ENCODE data around the gene IRGQ. TPM values are rescaled to one million over a fixed set of nuclear protein-coding genes. Genes with fewer than 3 reads are reported as not detected.
"Not testable (repeated sequence)": the region's sequence is repeated elsewhere in the genome, so short reads cannot be mapped to it uniquely, and the experiment has no call there.

Gene IRGQ, protein sequence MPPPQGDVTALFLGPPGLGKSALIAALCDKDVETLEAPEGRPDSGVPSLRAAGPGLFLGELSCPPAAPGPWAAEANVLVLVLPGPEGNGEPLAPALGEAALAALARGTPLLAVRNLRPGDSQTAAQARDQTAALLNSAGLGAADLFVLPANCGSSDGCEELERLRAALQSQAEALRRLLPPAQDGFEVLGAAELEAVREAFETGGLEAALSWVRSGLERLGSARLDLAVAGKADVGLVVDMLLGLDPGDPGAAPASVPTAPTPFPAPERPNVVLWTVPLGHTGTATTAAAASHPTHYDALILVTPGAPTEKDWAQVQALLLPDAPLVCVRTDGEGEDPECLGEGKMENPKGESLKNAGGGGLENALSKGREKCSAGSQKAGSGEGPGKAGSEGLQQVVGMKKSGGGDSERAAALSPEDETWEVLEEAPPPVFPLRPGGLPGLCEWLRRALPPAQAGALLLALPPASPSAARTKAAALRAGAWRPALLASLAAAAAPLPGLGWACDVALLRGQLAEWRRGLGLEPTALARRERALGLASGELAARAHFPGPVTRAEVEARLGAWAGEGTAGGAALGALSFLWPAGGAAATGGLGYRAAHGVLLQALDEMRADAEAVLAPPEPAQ
- 21.7 TPM for total RNA-seq
- long read RNA-seq, full-length matches to known transcripts = 4 of 4 reads
- long read RNA-seq, partial matches to known transcripts = 0 of 4 reads
- long read RNA-seq, other reads (novel, unspliced or antisense) = 0 of 4 reads

DNA sequence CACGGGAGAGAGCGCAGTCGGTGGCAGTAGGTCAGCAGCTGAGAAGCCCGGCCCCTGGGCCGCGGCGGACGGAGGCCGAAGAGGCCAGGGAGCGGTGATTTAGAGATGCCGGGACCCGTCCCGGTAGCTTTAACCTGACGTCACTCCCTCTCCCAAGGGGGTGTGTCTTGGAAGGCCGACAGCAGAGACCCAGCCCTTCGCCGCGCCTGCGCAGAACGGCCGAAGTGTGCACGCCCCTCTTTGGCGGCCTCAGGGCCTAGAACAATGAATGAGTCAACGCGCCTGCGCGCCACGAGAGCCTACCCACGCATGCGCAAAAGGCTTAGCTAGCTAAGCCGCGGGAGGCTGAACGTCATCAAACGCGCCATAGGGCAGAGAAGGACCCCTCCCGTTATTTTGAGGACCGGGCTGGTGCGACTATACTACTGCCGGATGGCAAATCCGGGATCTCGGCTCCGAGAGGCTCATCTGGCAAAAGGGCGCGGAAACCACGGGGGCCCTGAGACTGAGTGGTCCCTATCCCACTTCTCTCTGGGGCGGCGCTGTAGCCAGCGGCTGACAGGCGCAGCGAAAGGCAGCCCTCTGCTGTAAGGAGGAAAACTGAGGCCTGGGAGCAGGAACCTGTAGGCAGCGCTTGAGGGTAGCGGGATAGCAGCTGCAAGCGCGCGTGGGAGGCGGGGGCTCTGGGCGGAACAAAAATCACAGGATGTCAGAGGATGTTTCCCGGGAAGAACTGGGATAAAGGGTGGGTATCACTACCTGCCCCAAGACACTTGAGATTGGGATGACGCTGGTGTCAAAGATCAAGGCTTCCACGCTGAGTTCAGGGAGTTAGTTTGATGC, at the start of gene IRGQ, which contains the start of gene ZNF576:
Gene IRGQ, minus strand, starts transcription at position 136 of the 843 bp plus-strand sequence. CDS start 796 bp downstream, outside the sequence.
Gene ZNF576, plus strand, starts transcription at position 597 of the 843 bp plus-strand sequence. CDS start 514 bp downstream, outside the sequence.
- DNase-seq (ENCODE audit: low spot score) = peak; percentile 100

DNA sequence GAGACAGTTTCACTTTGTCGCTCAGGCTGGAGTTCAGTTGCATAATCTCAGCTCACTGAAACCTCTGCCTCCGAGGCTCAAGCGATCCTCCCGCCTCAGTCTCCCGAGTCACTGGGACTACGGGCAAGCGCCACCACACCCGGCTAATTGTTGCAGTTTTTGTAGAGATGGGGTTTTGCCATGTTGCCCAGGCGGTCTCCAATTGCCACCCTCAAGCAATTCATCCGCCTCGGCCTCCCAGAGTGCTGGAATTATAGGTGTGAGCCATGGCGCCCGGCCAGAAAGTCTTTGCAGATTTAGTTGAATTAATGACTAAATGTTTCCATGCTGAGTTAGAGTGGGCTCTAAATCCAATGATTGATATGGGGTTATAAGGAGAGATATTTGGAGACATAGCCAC, 48.2 kb upstream of the IRGQ start:
- DNase-seq (ENCODE audit: low spot score) = no peak

DNA sequence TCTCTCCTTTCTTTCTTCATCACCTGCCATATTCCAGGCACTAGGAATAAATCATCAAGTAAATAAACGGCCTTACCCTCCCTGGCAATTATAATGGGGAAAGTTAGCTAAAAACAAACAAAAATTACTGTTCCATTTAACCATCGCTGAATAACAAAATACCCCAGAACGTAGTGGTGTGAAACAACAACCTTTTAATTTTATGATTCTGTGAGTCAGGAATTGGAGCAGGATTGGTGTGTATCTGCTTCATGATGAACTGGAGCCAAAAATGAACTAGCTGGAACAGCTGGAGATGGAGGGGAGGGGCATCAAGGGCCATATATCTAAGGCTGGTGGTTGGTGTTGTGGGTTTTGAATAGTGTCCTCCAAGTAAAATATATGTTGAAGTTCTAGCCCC, 47.4 kb upstream of the IRGQ start:
- DNase-seq (ENCODE audit: low spot score) = no peak

DNA sequence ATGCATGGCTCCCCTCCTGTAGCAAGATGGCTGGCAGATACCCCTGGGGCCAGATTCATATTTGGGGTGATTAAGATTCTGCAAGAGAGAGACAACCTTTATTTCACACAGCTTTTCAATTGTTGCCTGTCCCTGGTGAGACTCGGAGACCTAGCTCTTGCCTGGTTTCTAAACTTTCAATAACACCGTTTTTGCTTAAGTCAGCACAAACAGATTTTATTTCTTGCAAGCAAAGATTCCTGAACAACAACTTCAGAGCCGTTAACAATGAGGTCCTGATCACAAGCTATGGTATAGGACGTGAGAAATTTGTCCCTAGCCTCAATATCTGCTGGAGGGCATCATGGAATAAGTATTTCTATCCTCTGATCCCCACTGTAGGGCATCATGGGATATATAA, 46.6 kb upstream of the IRGQ start:
- DNase-seq (ENCODE audit: low spot score) = no peak

DNA sequence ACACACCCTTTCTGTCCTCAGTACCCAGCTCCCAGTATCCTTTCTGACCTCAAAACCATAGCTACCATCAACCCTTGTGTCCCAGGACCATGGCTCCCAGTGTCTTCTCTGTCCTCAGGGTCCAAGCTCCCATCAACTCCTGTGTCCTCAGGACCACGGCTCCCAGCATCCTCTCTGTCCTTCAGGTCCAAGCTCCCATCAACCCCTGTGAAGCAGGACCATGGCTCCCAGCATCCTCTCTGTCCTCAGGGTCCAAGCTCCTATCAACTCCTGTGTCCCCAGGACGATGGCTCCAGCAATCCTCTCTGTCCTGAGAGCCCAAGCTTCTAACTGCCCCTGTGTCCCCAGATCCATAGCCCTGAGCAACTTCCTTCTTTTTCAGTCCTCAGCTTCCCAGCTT, 45.4 kb upstream of the IRGQ start:
- DNase-seq (ENCODE audit: low spot score) = no peak

DNA sequence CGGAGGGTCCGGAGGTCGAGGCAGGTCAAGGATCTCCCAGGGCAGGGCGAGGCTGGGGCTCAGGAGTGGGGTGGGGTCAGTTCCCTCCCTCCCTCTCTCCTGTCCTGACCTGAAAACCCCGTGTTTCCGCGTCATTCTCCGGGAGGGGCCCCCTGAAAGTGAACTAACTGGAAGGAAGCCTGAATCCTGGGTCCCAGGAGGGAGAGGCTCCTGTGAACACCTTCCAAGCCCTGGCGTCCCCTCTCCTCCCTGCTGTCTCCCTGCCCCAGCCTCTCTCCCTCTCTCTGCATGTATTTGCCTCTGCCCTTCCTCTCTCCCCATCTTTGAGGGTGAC, 44.5 kb upstream of the IRGQ start:
- no peak for DNase-seq (ENCODE audit: low spot score)

DNA sequence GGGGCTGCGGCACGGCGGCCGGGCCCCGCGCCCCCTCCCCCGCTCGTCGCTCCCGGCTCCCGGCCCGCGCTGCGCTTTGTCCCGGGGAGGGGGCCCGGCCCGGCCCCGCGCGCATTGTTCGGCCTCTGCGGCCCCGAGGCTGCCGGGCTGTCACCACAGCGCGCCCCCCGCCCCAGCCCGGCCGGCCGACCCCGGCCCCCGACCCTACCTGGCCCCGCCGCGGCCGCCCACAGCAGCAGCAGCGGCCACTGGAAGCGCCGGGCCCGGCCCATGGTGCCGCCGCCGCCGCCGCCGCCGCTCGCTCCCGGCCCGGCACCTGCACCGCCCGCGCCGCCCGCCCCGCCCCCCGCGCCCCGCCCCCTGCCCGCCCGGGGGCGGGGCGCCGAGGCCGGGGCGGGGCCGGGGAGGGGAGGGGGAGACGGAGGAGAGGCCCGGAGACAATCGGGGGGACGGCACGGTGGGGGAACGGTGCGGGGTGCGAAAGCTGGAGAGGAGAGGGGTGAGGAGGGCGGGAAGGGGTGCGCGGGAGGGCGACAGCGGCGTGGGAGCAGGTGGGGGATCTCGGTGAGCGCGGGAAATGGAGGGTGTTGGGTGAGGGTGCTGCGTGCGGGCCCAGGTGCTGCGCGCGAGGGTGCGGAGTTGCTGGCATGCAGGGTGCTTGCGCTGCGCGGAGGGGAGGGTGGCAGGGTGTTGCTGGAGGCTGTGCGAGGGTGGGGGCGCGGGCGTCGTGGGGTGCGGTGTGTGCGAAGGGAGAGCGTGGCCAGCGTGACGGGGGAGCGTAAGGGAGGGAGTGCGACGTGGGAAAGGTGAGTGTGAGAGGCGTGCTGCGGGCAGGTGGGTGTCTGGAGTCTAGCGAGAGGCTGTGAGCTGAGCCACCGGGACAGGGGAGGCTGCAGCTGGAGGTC, 43.8 kb upstream of the IRGQ start, which contains the start of gene CADM4:
Gene CADM4, minus strand, starts transcription at position 332 of the 905 bp plus-strand sequence. Its CDS starts 60 bp downstream, at position 272.
- no peak for DNase-seq (ENCODE audit: low spot score)

DNA sequence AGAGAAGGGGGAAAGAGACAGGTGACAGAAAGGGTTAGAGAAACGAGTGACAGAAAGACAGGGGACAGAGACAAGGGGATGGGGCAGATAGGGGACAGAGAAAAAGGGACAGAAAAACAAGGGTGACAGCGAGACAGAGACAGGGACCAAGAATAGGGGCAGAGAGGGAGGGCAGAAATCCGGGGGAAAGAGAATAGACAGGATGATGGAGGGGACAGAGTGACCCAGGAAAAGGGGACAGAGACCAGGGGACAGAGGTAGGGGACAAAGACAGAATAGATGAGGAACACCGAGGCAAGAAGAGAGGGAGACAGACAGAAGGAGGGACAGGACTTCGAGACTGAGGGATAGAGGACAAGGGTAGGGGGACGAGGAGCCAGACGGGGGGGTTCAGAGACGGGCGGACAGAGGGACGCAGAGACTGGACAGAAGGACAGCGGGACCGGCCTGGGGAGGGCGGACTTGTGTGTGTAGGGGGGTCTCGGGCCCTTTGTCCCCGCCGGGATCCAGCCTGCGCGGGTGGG, 43.1 kb upstream of the IRGQ start:
- no peak for DNase-seq (ENCODE audit: low spot score)

DNA sequence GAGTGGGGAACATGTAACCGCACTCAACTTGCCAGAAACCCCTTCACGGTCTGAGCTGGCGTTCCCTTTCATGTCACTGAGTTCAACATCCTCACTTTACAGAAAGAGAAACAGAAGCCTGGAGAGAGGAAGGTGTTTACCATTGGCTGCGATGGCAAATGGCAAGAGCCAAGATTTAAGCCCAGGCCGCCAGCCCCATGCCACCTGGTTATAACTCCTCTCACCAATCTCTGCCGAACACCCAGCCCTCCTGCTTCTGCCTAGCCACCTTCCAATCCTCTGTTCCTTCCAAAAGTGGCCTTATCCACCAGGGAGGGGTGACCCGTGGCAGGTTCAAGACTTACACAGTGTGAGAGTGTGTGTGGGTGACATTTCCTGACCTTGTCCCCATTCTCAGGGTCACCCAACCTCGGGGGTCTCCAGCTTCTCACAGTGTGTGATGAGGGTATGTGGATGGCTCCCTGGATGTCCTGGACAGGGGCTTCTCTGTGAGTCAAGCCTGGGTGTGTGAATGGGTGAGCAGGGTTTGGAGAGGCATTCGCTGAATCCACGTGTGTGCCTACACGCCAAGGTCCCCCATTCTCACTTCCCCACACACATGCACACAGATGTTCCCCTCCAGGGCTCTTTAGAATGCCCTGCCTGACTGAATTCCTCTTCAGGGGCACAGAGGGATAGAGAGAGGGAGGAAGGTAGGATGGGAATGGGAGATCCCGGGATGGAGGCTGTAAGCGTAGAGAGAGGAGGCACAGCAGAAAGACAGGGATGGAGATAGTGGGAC, 42.5 kb upstream of the IRGQ start:
- DNase-seq (ENCODE audit: low spot score) = no peak

DNA sequence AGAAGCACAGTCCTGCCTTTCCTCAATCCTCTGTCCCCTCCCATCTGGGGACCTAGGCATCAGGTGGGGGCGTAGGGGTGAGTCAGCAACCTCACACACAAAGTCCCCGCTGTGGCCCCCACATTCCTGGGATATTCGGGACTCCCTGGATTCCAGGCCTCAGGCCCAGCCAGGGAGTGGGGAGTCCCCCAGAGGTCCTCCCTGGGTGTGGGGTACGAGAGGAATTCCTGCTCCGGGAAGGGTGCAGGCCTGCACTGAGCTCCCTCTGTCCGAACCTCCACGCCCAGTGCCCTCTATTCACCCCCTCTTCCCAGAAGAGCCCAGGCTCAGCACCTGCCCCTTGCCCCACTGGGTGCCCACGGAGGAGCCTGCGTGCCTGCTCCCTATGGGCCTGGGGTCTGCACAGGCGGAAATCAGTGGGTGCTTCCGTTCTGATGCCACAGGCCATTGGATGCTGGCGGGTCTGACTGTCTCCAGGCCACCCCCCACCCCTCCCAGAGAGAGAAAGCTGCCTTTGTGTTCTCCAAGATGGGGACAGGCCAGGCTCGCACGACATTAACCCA, 40.3 kb upstream of the IRGQ start:
- no peak for DNase-seq (ENCODE audit: low spot score)

DNA sequence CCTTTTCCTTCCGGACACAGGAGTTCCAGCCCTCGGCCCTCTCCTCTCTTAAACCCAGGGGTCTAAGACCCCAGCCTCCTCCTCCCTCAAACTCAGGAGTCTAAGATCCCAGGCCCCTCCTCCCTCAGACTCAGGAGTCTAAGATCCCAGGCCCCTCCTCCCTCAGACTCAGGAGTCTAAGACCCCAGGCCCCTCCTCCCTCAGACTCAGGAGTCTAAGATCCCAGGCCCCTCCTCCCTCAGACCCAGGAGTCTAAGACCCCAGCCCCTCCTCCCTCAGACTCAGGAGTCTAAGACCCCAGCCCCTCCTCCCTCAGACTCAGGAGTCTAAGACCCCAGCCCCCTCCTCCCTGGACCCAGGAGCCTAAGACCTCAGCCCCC, 39.6 kb upstream of the IRGQ start:
- DNase-seq (ENCODE audit: low spot score) = not testable (repeated sequence)

DNA sequence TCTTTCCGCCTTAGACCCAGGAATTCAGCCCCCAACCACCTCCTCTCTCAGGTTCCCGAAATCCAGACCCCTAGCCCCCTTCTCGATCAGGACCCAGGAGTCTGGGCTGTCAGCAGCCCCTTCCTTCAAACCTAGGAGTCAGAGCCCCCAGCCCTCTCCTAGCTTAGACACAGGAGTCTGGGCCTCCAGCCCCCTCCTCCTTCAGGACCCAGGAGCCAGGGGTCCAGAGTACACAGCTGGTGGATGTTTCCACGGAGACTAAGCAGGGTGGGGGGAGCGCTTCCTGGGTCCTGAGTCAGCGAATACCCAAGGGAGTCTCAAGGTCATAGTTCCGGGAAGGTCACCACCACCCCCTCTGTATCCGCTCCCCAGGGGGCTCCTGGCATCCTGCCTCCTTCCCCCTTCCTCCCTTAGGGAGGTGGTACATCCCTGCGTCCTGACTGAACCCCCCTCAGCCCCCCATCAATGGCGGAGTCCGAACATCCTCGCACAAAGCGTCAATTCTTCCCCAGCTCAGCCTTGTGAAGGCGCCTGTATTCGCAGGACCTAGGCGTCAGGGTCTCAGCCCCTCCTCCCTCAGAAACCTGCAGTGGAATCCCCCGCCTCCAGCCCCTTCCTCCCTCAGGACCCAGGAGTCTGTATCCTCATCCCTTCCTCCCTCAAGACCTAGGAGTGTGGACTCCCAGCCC, 39.1 kb upstream of the IRGQ start:
- no peak for DNase-seq (ENCODE audit: low spot score)

DNA sequence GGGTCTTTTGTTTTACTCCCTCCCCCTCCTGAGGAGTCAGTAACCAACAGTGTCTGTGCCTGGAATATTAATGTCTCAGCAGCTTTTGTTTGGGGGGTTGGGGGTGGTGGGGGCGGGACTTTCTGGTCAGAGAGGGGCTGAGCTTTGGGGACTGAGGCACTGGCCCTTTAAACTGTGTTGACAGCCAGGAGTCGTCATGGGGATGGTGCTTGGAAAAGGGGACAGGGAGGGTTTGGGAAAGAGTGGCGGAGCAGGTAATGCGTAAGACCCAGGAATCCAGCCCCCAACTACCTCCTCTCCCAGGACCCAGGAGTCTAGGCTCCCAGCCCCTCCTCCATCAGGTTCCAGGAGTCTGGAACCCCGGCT, 38.6 kb upstream of the IRGQ start:
- DNase-seq (ENCODE audit: low spot score) = no peak

DNA sequence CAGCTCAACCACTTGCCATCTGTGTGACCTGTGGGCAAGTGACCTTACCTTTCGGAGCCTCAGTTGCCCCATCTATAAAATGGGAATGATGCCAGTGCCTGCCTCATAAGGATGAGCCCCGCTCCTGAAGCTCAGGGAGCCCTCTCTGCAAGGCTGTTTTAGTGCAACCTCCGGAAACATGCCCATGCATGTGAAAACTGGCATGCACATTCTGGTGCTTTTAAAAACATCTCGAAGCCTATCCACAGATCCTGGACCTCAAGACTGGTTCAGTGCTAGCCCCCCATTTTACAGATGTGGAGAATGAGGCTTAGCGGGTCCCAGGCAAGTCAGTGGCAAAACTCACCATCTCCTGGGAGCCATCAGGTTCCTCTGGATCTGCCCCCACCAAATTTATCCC, 38.1 kb upstream of the IRGQ start:
- DNase-seq (ENCODE audit: low spot score) = no peak

DNA sequence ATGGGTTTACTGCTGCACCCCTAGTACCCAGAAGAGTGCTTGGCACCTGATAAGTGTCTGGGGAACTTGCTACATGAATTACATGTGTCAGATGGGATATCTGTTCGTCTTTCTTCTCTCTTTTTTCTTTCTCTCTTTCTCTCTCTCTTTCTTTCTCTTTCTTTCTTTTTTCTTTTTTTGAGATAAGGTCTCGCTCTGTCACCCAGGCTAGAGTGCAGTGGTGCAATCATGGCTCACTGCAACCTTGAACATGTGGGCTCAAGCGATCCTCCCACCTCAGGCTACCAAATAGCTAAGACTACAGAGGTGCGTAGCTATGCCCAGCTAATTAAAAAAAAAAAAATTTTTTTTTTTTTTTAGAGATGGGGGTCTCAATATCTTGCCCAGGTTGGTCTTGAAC, 37.6 kb upstream of the IRGQ start:
- DNase-seq (ENCODE audit: low spot score) = no peak

DNA sequence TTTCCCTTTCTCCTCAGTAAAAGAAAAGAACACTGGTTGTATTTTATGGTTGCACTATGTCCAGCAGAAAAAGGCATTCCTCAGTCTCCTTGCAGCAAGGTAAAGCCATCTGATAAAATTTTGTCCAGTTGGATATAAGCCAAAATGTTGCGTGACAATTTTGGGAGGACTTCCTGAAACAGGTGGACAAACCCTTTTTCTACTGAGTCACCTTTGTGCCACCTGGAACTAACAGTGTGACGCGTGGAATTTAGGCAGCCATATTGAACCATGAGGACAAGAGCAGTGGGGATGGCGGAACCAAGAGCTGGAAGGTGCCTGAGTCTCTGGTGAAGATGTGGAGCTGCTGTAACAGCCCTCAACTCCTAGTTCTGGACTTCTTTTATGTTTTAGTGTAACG, 35.6 kb upstream of the IRGQ start:
- no peak for DNase-seq (ENCODE audit: low spot score)

DNA sequence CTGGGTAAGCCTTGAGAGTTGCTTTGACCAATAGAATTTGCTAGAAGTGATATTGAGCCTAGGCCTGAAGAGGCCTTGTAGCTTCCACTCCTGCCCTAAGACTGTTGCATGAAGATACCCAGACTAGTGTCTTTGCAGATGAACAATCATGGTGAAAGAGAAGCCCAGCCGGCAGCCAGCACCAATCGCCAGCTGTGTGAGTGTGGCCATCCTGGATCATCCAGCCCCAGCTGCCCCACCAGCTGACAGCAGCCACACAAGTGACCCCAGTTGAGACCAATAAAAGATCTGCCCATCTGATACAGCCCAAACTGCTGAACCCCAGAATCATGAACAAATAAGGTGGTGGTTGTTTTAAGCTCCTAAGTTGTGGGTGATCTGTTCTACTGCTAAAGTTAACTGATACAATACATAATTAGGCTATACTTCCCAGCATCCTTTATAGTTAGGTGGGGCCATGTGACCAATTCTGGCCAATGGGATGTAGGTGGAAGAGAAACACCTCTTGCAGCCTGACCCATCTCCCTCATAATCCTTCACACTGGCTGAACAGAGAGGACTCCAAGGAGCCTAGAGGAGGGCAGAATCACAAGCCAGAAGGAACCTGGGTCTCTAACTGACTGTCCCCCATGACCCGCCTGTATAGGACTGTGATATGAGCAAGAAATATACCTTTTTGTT, 32.9 kb upstream of the IRGQ start:
- no peak for DNase-seq (ENCODE audit: low spot score)

DNA sequence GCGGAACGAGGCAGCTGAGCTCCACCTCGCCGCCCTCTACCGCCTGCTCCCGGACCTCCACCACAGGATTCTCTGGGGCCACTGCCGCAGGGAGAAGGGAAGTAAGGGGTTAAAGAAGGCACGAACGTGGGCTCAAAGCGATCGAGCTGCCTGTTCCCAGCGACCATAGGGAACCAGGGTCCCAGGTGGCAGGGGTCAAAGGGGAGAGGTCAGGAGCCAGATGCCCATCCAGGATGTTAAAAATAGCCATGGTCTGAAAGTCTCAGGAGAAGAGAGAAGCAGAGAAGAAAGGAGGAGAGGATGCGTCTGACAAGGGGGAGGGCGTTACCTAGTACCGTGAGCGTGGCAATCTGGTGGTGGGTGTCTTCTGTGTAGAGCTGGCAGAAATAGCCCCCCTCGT, 30.9 kb upstream of the IRGQ start:
- DNase-seq (ENCODE audit: low spot score) = no peak
